ENCODE data around the gene COL21A1.
"Not testable (repeated sequence)": the region's sequence is repeated elsewhere in the genome, so short reads cannot be mapped to it uniquely, and the experiment has no call there.

The COL21A1 gene

DNA sequence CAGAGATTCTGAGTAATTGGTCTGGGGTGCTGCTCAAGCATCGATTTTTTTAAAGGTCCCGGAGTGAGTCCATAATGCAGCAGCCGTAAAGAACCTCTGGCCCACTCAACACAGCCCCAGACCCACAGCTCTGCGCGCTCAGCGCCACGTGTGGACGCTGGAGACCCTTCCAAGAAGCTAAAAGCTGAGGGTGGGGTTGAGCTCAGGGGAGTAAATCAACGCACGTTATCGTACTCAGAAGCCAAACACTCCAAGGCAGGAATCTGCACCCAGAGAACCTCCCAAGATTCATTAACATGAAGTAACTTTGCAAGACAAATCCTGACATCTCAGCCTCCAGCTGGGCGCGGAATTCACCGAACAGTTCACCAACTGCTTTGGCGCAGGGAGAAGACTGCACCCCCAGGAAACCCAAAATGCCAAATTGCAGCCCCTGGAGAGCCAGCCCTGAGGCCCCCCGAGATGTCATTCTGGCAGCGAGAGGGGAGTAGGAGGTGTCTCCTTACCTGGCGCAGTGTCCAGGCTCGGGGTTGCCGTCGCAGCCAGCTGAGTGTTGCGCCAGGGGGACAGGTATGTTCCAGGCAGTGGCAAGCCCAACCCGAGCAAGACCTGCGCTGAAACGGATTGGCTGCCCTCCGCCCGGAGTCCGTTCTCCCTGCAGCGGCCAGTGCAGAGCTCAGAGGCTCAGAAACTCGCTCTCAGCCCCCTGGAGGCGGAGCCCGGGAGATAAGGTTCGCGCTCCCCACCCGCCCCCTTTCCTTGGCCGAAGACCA lies at the start of gene COL21A1:
TSS of gene COL21A1 (minus strand) at position 700 of the 773 bp plus-strand sequence. CDS start 64,962 bp downstream, outside the sequence.
- DNase-seq = no peak

DNA sequence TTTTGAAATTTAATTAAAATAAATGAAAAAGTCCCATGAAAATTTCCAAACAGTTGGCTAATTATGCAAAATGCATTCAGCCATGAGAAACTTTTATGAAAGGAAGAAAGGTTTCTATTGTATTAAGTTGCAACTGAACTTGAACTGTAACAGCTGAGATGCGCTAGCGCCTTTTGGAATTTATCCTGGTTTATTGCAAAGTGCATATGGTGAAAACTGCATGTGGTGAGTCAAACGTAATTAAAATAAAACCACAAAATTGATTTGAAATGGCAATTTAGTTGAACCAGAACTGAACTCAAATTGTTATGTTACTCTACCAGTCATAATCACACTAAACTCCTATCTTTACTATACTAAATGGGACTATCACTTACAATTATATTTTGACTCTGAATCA lies 46.4 kb upstream of the COL21A1 start:
- no peak for DNase-seq

DNA sequence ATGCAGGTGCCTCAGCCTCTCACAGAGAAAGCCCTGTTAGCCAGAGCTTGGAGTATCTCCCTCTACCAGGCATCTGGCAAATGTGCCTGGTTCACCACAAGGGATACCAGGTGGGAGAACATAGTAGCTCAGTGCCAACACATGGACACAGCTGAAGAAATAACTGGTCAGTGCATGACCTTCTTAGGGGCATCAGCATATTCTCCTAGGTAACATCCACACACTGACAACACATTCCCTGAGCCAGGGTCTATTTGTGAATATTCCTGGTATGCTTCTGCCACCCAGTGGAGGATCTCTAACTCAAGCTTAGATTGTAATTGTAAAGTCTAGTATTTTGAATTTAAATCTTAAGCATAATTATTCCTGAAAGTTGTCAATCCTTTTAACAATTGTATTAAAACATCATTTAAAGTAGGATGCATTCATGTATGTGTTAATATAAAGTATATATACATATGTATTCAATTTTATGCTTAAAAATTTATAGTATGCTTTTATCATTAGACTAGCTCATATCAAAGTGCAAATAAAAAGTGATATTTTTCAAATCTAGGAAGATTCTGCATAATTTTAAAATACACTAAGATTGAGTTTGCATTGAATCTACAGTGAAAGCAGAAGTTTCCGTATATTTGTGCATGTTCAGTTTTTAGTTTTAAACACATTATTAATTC lies 45.3 kb upstream of the COL21A1 start:
- DNase-seq = no peak

DNA sequence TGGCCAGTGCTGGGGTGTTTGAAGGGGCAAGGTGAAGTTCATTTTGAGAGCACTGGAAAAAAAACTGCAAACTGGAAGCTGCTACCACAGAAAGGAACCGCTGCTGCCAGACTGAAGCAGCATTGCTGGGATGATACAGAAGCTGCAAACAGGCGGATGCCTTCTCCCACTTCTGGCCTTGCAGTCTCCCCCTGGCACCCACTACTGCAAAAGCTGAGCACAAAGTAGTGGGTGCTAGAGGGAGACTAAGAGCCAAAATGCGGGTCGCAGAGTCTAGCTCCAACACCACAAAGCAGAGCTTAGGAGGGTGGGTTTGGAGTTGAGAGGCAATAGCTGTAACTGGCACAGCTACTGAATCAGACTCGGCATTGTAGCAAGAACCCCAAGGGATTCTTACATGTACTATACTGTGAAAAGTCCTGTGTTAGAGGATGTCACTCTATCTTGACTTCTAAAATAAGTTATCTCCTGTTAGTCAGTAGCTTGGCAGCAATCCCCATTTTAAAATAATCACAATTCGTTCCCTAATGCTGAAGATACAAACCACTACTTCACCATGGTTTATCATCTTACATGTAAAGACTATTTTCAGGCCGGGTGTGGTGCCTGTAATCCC lies 44.0 kb upstream of the COL21A1 start:
- no peak for DNase-seq

DNA sequence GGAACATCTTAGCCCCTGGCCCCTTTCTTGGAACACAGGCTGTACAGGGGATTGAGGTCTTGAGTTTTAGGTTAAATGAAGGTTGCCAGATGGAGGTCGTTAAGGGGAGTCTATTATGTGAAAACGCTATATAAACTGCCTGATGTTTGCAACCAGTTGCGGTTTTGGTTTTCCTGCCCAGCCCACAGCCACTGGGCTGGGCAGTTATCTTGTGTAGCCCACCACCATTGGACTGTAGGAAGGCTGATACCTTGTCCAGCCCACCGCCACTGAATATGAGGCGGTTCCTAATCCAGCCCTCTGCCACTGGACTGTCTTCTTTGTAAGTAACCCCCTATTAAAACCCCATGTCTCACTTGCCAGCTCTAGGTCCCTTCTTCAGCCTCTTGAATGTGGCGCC lies 42.3 kb upstream of the COL21A1 start:
- no peak for DNase-seq

DNA sequence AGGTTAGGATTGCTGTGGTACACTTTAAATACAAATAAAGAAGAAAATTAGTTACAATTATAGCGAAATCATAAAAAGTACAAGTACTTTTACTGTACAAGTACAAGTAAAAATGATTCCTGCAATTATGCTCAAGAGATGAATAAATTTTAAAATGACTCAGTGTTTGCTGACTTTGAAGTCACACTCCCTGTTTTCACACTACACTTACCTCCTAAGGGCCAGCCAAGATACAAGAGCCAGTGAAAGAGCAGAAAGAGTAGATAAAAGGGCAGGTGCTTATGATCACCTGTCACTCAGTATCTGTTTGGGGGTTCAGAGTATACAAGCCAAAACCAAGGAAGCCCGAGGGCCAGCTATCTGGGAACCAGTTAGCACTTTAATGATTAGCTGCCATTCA lies 41.0 kb upstream of the COL21A1 start:
- DNase-seq = no peak

DNA sequence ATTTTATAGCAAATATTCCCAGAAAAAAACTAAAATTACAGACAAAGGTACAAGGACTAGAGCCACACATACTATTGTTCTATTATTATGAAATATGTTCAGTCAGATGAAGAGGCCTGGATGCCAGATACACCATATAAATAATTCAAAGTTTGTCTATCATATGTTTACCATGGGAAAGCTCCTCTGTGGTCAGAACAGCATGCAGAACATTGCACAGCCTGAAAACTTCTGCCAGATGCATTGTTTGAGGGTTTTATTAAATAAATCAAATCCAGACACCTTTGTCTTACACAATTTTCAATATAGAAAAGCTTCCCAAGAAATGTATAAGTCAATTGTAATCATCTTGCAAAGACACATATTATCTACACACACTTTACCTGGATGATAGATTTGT lies 35.0 kb upstream of the COL21A1 start:
- no peak for DNase-seq

DNA sequence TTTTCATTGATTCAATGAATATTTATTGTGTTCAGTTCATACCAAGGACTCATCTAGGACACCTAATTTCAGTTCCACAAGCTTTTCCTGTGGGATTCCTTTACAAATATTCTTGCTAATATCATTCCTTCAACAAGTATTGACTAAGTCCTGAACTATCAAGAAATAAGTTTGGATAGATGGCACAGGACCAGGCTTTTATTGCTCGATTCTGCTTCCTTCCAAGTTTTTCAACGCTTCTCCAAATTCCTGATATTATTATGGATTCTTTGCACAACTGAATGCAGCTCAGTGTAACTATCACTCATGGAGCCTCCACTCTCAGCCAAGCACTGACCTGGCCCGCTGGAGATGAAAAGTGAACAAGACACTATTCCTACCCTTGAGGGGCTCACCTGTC lies 32.7 kb upstream of the COL21A1 start:
- no peak for DNase-seq

DNA sequence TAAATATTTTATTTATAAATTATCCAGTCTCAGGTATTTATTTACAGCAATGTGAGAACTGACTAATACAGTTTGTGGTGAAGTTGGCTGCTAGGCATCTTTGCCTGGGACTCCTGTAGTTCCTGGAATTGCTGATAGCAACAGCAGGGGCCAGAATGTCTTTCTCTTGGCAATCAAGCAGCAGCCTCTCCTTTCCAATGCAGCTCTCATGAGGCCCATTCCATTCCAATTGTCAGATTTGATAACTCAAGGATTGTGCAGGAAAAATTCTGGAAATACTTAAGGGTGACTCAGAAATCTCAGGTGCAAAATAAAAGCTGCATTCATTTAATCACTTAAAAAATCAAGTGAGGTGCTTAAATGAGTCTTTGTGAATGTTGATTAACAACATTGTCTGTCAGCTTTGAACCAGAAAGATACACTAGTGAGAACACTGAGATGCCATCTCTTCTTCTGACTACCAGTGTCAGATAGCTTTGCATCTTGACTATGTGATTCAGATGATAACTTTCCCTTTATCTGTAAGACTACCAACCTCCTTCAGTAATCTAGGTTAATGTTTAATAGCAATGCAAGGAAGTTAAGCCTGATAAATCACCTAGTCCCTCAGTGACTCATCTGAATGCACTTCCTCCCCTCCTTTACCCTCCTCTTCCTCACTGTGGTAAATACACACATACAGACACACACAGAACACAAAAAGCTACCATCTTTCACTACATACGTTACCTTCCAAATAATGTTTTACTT lies 32.1 kb upstream of the COL21A1 start:
- DNase-seq = no peak

DNA sequence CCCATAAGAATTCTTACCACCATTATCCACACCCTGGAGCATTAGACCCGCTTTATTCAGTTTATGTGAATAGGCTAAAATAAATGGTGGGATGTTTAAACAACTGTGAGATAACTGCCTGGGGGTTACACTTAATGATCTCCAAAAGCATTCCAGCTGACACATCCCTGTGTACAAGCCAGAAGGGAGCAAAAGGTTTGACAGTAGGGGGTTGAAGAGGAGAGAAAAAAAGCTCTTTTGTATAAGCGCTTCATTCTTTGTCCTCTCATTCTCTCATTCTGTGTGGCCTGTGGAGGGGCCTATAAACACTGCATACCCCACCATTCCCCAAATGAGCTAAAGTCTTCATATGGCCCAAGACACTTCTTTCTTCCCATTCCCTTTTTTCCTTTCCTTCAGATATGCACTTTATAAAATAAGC lies 30.8 kb upstream of the COL21A1 start:
- no peak for DNase-seq

DNA sequence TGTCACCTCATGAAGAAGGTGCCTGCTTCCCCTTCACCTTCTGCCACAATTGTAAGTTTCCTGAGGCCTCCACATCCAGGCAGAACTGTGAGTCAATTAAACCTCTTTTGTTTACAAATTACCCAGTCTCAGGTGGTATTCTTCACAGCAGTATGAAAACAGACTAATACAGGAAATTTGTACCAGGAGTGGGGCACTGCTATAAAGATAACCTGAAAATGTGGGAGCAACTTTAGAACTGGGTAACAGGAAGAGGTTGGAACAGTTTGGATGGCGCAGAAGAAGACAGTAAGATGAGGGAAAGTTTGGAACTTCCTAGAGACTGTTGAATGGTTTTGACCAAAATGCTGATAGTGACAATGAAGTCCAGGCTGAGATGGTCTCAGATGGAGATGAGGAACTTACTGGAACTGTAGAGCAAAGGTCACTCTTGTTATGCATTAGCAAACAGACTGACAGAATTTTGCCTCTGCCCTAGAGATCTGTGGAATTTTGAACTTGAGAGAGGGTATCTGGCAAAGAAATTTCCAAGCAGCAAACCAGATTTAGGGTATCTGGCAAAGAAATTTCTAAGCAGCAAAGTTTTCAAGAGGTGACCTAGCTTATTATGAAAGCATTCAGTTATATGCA lies 23.5 kb upstream of the COL21A1 start:
- no peak for DNase-seq

DNA sequence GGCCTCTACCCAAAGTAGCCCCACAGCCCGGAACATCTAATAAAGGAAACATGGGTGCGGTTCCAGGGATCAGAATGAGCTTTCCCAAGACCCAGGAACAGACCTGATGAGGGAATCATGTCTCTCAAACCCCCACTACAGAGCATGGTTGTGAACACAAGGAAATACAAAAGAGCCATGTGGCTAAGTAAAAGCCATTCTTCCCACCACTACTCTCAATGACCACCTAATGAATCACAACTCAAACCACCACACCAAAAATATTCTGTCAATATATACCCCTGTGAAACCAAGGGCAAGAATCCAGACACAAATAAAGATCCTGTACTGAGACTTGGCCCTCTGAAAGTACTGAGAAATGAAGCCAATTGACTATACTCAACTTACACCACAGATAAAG lies 20.9 kb upstream of the COL21A1 start:
- no peak for DNase-seq

DNA sequence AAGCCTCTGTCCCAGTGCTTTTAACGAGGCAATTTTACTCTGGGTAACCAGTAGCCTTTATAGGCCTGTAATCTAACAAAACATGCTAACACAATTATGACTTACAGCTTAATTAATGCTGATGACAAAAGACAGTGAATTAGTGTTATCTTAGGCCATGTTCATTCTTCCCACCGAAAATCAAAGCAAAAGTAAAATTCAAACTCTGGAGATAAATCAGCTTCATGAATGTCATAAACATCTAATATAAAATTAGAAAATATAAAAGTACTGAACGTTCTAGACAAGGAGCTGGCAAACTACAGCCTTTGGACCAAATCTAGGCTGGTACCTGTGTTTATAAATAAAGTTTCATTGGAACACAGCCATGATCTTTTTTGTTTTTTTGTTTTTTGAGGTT lies 18.6 kb upstream of the COL21A1 start:
- no peak for DNase-seq

DNA sequence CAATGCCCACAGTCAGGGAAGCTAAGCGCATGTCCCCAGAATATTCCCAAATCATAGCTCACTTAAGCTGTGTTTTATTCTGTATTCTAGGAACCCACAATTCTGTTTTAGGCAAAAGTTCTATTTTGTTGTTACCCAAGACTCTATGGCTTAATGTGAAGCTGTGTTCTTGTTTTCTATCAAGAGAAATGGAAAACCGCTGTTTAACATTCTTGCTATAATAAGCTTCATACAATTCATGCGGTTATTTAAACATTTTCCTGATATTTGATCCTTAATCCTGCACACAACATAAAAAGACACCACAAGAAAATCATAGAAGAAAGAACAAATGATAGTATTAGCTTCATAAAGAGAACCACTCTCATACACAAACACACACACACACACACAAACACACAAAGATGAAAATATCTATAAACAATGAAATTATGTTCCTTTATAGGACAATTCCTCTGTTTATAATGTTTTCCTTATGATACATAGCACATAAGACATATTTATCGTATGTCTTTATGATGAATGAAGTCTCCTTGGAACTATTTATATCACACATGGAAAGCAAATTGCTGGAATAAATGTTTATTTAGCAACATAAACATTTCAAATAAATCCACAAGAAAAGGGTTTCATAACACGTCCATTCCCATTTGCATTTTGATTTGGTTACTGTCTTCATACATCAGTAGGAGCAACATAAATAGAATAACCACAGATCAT lies 16.4 kb upstream of the COL21A1 start:
- no peak for DNase-seq

DNA sequence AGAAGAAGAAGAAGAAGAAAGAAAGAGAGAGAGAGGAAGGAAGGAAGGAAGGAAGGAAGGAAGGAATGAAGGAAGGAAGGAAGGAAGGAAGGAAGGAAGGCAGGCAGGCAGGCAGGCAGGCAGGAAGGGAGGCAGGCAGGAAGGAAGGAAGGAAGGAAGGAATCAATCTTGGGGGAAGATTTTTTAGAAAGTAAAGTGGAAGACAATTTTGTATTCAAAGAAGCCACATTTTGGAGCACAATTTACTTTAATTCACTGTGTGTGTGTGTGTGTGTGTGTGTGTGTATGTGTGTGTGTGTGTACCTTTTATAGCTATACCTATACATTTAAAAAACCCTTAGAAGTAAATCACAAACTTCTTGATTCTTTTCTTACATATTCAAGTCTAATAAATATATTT lies 13.2 kb upstream of the COL21A1 start:
- not testable (repeated sequence) for DNase-seq

DNA sequence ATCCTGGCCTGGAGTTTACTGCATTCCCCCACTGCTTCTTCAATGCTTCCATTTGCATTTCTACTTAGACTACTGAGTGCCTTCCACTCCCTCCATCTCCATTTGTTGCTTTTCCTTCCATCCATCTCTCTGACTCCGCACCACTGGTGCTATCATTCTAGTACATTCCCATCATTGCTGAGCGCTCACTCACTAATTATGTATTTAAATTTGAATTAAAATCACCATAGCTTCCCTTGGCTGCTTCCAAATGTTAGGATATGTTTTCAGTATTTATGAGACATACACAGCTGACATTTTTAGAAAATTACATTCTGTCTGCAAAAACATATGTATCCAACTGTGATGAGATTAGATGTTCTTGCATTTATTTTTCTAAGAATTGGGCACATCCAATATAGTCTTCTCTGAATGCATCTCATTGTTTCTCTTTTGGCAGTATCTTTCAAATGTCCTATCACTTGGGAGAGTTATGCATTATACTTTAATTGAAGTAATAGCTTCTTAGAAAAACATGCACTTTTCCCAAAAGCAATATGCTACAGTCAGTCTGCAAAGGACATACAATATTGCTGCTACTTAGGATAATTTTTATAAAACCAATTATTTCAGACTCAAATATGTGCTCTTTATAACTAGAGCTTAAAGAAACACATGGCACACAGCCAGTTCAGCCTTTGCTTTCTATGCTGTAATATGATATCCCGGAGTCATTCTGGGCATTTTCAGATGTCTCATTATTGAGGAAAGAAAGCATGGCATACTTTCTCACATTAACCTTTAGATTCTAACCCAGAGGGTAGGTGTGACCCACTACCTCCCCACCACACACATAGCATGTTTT lies 12.1 kb upstream of the COL21A1 start:
- DNase-seq = no peak

DNA sequence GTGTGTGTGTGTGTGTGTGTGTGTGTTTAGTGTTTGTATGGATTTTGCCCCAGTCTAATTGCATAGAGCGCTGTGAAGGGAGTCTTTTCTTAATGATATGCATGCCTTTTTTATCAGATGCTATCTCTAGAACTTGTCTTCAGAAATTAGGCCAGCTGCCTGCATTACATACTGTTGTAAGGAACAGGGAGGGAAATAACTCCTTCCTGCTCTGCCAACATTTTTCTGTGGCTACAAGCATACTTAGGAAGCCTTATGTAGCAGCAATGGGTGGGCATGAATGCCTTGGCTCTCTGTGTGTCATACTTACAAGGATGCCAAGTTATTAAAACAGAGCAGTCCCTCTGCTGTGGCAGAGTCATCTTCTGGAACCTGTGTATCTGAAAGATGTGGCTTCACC lies 8.0 kb upstream of the COL21A1 start:
- no peak for DNase-seq

DNA sequence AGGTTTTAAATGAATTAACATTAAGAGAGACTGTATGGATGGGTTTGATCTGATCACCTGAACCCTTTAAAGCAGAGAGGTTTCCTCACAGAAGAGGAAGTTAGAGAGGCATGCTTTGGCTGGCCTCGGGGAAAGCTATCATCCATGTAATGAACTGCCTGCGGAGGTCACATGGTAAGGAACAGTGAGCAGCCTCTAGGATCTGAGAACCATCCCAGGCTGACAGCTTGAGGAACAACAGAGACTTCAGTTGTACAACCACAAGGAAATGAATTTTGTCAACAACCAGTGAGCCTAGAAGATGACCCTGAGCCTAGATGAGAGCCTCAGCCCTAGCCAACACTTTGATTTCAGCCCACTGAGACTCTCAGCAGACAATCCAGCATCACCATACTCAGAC lies 2.9 kb upstream of the COL21A1 start:
- DNase-seq = no peak

DNA sequence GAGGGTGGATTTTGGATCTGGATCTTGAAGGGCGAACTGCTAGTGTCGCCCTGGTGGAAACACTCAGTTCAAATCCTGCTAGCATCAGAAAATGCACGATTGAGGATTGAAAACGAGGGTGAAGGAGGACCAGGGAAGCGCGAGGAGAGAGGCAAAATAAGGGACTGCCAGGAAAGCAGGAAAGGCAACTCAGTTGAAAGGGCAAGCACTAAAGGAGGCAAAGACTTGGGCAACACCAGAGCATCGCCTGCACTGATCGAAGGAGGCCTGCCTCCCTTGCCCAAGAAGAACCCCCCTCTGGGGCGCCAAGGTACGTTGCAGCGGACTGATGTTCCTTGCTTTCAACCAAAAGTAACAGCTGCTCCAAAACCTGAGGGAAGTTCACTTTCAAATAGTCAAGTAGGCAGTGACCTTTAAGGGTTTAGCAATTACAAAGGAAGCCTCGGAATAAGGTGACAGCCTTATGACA lies 308 bp upstream of the COL21A1 start:
- no peak for DNase-seq

DNA sequence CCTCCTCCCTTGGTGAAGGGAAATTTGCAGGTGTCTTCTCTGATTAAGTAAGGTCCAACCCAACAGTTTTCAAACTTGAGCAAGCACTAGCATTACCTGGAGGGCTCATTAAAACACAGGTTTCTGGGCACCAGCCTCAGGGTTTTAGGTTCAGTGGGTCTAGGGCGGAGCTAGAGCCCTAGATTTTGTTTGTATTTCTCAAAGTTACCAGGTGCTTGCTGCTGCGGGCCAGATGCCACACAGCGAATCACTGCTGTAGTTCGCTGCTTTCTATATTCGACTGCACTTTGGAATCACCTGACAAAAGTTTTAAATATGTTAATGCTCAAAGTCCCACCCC lies 869 bp downstream of the COL21A1 start:
- no peak for DNase-seq

DNA sequence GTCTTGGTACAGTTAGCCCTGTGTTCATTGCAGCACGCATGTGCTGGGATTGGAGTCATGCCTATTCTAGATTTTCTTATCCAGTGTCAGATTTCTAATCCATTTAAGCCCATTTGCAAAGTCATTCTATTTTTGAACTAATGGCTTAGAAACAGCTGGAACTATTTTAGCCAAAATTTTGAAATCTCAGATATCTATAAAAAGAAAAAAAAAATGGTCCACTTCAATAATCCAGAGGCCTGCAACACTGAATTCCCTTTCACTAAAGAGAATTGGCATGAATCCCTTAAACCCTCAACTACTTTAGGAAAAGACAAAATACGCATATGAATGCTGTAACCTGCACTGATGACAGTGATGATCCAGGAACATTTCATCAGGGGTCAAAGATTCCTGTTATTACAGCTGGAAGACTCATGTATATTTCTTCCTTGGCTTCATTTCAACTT lies 1.5 kb downstream of the COL21A1 start:
- no peak for DNase-seq

Data from bone marrow (tissue), 2 donors.